Neural cell (in vitro differentiated cells): ENCODE data around the gene STX1B. TPM values are rescaled to one million over a fixed set of nuclear protein-coding genes. Genes with fewer than 3 reads are reported as not detected.

Experiments used
- H2AFZ ChIP-seq: fragments of 200-600, 300-800 bp; sonication (generic), shearing (Covaris generic); 2 replicates; pipeline ENCODE4 v1.6.0; 2014; ENCODE audit warnings: low read depth, mild to moderate bottlenecking, antibody characterized with exemption, low read length, moderate library complexity
- H3F3A ChIP-seq: fragments of 200-600 bp; shearing (Covaris generic); 2 replicates; pipeline ENCODE4 v1.6.1; 2016; ENCODE audit warnings: mild to moderate bottlenecking, moderate library complexity, mixed read lengths, antibody characterized with exemption, low read length; ENCODE audit not compliant: insufficient read depth, poor library complexity, severe bottlenecking
- H3K27ac ChIP-seq: fragments of 200-600, 300-800 bp; sonication (generic), shearing (Covaris generic); 2 replicates; pipeline ENCODE4 v1.5.1; 2014; ENCODE audit warnings: mild to moderate bottlenecking, low read length, moderate library complexity
- H3K27me3 ChIP-seq: fragments of 300-800, 200-600 bp; sonication (generic), shearing (Covaris generic); 2 replicates; pipeline ENCODE4 v1.6.0; 2014; ENCODE audit warnings: mild to moderate bottlenecking, low read depth, low read length, moderate library complexity; ENCODE audit not compliant: insufficient read depth
- H3K36me3 ChIP-seq: fragments of 300-800, 200-600 bp; sonication (generic), shearing (Covaris generic); 2 replicates; pipeline ENCODE4 v1.5.1; 2014; ENCODE audit warnings: mild to moderate bottlenecking, antibody characterized with exemption, low read length, moderate library complexity; ENCODE audit not compliant: insufficient read depth
- H3K4me2 ChIP-seq: fragments of 300-800, 200-600 bp; sonication (generic), shearing (Covaris generic); 2 replicates; pipeline ENCODE4 v1.6.0; 2014; ENCODE audit warnings: mild to moderate bottlenecking, low read length
- H3K4me3 ChIP-seq: fragments of 300-800, 200-600 bp; sonication (generic), shearing (Covaris generic); 2 replicates; pipeline ENCODE4 v1.5.1; 2014; ENCODE audit warnings: mild to moderate bottlenecking, low read length, moderate library complexity
- H3K79me2 ChIP-seq: fragments of 200-600 bp; shearing (Covaris generic); replicated peaks from 2 replicates; pipeline ENCODE4 v1.6.0; 2014; ENCODE audit warnings: mild to moderate bottlenecking, low read length, moderate library complexity; ENCODE audit not compliant: insufficient read depth
- H3K9ac ChIP-seq: fragments of 300-800, 200-600 bp; sonication (generic), shearing (Covaris generic); 2 replicates; pipeline ENCODE4 v1.6.1; 2016; ENCODE audit warnings: mild to moderate bottlenecking, low read length, mixed read lengths
- H3K9me2 ChIP-seq: fragments of 200-600 bp; shearing (Covaris generic); 2 replicates; pipeline ENCODE4 v1.6.1; 2016; ENCODE audit warnings: mild to moderate bottlenecking, low read length, mixed read lengths; ENCODE audit not compliant: insufficient read depth
- H3K9me3 ChIP-seq: fragments of 200-600, 300-800 bp; sonication (generic), shearing (Covaris generic); 2 replicates; pipeline ENCODE4 v1.6.1; 2016; ENCODE audit warnings: mild to moderate bottlenecking, mixed run types, low read length, moderate library complexity, mixed read lengths
- H4K20me1 ChIP-seq: fragments of 200-600 bp; shearing (Covaris generic); 2 replicates; pipeline ENCODE4 v1.6.1; 2016; ENCODE audit warnings: mild to moderate bottlenecking, mixed run types; ENCODE audit not compliant: insufficient read depth
- CTCF ChIP-seq: fragments of 450-650 bp; IDR thresholded peaks from 2 replicates; pipeline ENCODE4 v1.5.1; 2014; ENCODE audit warnings: antibody characterized with exemption, mild to moderate bottlenecking, moderate library complexity; ENCODE audit not compliant: poor library complexity, severe bottlenecking
- EP300 ChIP-seq: fragments of 450-650 bp; conservative IDR thresholded peaks from 2 replicates; pipeline ENCODE4 v1.6.1; 2014; ENCODE audit warnings: antibody characterized with exemption, mild to moderate bottlenecking, moderate library complexity; ENCODE audit not compliant: poor library complexity, severe bottlenecking
- EZH2 ChIP-seq: fragments of 200-600, 300-800 bp; shearing (Covaris generic), sonication (generic); IDR thresholded peaks from 2 replicates; pipeline ENCODE4 v1.6.1; 2014; ENCODE audit warnings: antibody characterized with exemption, low read length, borderline replicate concordance, mild to moderate bottlenecking; ENCODE audit not compliant: insufficient read depth, poor library complexity, severe bottlenecking
- MXI1 ChIP-seq: fragments of 450-650 bp; conservative IDR thresholded peaks from 2 replicates; pipeline ENCODE4 v1.6.1; 2014; ENCODE audit warnings: antibody characterized with exemption, mild to moderate bottlenecking; ENCODE audit not compliant: poor library complexity, severe bottlenecking
- POLR2AphosphoS5 ChIP-seq: IDR thresholded peaks from 2 replicates; pipeline ENCODE4 v1.6.1; 2012
- RAD21 ChIP-seq: fragments of 450-650 bp; conservative IDR thresholded peaks from 2 replicates; pipeline ENCODE4 v1.6.1; 2014; ENCODE audit warnings: antibody characterized with exemption, mild to moderate bottlenecking, moderate library complexity
- REST ChIP-seq: IDR thresholded peaks from 2 replicates; pipeline ENCODE4 v1.6.1; 2012; ENCODE audit warnings: borderline replicate concordance
- SMC3 ChIP-seq: fragments of 450-650 bp; conservative IDR thresholded peaks from 2 replicates; pipeline ENCODE4 v1.6.1; 2014; ENCODE audit warnings: antibody characterized with exemption, mild to moderate bottlenecking, moderate library complexity; ENCODE audit not compliant: poor library complexity
- TAF1 ChIP-seq: IDR thresholded peaks from 2 replicates; pipeline ENCODE4 v1.6.1; 2012; ENCODE audit warnings: low read depth
- polyA plus RNA-seq: library from polyadenylated mRNA; depleted of rRNA; stranded (reverse); fragments of >200 nt; gene quantifications from 2 replicates; pipeline ENCODE4 v1.2.3, GENCODE V29; 2014

STX1B gene
- polyA plus RNA-seq, 1 donor from 2014 or later: 4.5 TPM

- H3K4me2 ChIP-seq: no peak overlapping the region
- no peaks in the 10 kb centered on the region for H4K20me1 ChIP-seq
- no peak overlapping the region for H2AFZ ChIP-seq
- H3K27me3 ChIP-seq: no peaks in the 10 kb centered on the region
- TF ChIP-seq TAF1: no peak
- no peak for TF ChIP-seq POLR2AphosphoS5
- no peak for TF ChIP-seq CTCF
- TF ChIP-seq SMC3: no peak
- no peak for TF ChIP-seq RAD21
- H3K36me3 ChIP-seq: no peaks in the 10 kb centered on the region
- H3K4me3 ChIP-seq: no peak overlapping the region
- no peaks in the 10 kb centered on the region for H3K79me2 ChIP-seq
- no peak overlapping the region for H3K9ac ChIP-seq
- H3K27ac ChIP-seq: no peak overlapping the region
- H3F3A ChIP-seq: no peaks in the 10 kb centered on the region
- H3K9me3 ChIP-seq: no peaks in the 10 kb centered on the region
- H3K9me2 ChIP-seq: no peaks in the 10 kb centered on the region
Measured at GRCh38 chr16:31002862-31003341, 7.5 kb downstream of the STX1B start.

- no peak overlapping the region for H2AFZ ChIP-seq
- H3K27me3 ChIP-seq: peaks cover 4% of the 10 kb centered on the region
- no peaks in the 10 kb centered on the region for H3K9me3 ChIP-seq
- no peak overlapping the region for H3K9ac ChIP-seq
- H3K9me2 ChIP-seq: no peaks in the 10 kb centered on the region
- no peak overlapping the region for H3K27ac ChIP-seq
- no peaks in the 10 kb centered on the region for H3K36me3 ChIP-seq
- H3F3A ChIP-seq: no peaks in the 10 kb centered on the region
- H3K4me2 ChIP-seq: no peak overlapping the region
- TF ChIP-seq EP300: no peak
- no peak for TF ChIP-seq TAF1
- TF ChIP-seq CTCF: no peak
- no peak for TF ChIP-seq MXI1
- TF ChIP-seq RAD21: no peak
- no peak for TF ChIP-seq REST
- TF ChIP-seq SMC3: no peak
- TF ChIP-seq POLR2AphosphoS5: no peak
- no peak for TF ChIP-seq EZH2
- H4K20me1 ChIP-seq: no peaks in the 10 kb centered on the region
- no peaks in the 10 kb centered on the region for H3K79me2 ChIP-seq
- H3K4me3 ChIP-seq: no peak overlapping the region
Measured at GRCh38 chr16:31002250-31002700, 8.2 kb downstream of the STX1B start.
